Urinary bladder (tissue), 4 donors: Measurements from ENCODE around the gene LRP1. TPM values are rescaled to one million over a fixed set of nuclear protein-coding genes. Genes with fewer than 3 reads are reported as not detected.

Experiments
- DNase-seq: peaks from one replicate; pipeline ENCODE4 v3.0.0-alpha.2; 2015; ENCODE audit errors: extremely low spot score
- H3K27ac ChIP-seq: one replicate; pipeline ENCODE4 v1.5.1; 2013; ENCODE audit warnings: low read depth, mild to moderate bottlenecking, moderate library complexity
- H3K36me3 ChIP-seq: one replicate; pipeline ENCODE4 v1.6.1; 2013; ENCODE audit warnings: mild to moderate bottlenecking, moderate library complexity; ENCODE audit not compliant: insufficient read depth
- H3K4me1 ChIP-seq: one replicate; pipeline ENCODE4 v1.6.1; 2013; ENCODE audit warnings: mild to moderate bottlenecking, moderate library complexity; ENCODE audit not compliant: insufficient read depth
- H3K4me3 ChIP-seq: one replicate; pipeline ENCODE4 v1.5.1; 2013; ENCODE audit warnings: low read depth, low read length
- WGBS: extraction: QIAGEN DNeasy Blood & Tissue Kit; methylation state at CpG from one replicate; pipeline ENCODE4 v1.1.7; 2013; 5-methylcytosine and 5-hydroxymethylcytosine counted together
- polyA plus RNA-seq: library from polyadenylated mRNA; stranded (reverse); fragments of 200-250 nt; gene quantifications from one replicate; pipeline ENCODE4 v1.2.3, GENCODE V29; 2013
- total RNA-seq: library from RNA; depleted of rRNA; stranded (reverse); fragments of >200 nt; gene quantifications from one replicate; pipeline ENCODE4 v1.2.3, GENCODE V29; 2014
- donor health status: healthy with polysubstance abuse.
- donor health status: healthy.

Gene LRP1
- total and polyA plus RNA-seq, 2 donors, result 141 to 146 TPM

GRCh38 chr12:57090924-57091637, 37.2 kb upstream of the LRP1 start:
- Histone ChIP-seq H3K36me3 (no peaks in the 10 kb centered on the region), H3K27ac (no peak overlapping the region), H3K4me1 (no peaks in the 10 kb centered on the region), H3K4me3 (peak overlapping the region; percentile 80)
- DNase-seq, result no peak
- 54% methylated on average over 22 of the region's 22 CpGs for WGBS

- Histone ChIP-seq H3K36me3 (no peaks in the 10 kb centered on the region), H3K27ac (no peak overlapping the region), H3K4me3 (no peak overlapping the region), H3K4me1 (no peaks in the 10 kb centered on the region)
- 71% methylated on average over 25 of the region's 25 CpGs for WGBS
- no peak for DNase-seq
Measured at GRCh38 chr12:57091638-57092528, 36.4 kb upstream of the LRP1 start.

DNA sequence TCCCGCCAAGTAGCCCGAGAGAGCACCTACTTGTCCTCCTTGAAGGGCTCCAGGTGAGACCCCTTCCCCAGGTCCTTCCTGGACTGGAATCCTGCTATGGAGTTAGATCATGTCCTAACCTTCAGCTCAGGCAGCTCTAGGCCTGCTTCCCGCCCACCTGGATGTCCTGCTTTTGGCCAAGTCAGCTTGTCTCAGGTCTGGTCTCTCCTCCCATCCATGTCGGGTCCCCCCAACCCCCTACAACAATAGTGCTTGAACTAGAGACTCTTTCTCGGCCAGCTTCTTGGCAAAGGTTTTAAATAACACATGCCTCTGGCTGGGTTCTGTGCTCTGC, 35.8 kb upstream of the LRP1 start:
- no peaks in the 10 kb centered on the region for H3K4me1 ChIP-seq
- H3K27ac ChIP-seq, result no peak overlapping the region
- H3K4me3 ChIP-seq, result no peak overlapping the region
- no peaks in the 10 kb centered on the region for H3K36me3 ChIP-seq
- no peak for DNase-seq
- 69% methylated on average over 5 of the region's 5 CpGs for WGBS

- H3K36me3 ChIP-seq, result no peaks in the 10 kb centered on the region
- no peak for DNase-seq
- H3K4me3 ChIP-seq, result no peak overlapping the region
Measured at GRCh38 chr12:57092876-57093414, 35.3 kb upstream of the LRP1 start.

GRCh38 chr12:57093415-57094207, 34.7 kb upstream of the LRP1 start:
- H3K27ac ChIP-seq, result peak overlapping the region; percentile 74
- peak; percentile 51 for DNase-seq
- no peaks in the 10 kb centered on the region for H3K36me3 ChIP-seq
- 32% methylated on average over 24 of the region's 24 CpGs for WGBS
- H3K4me3 ChIP-seq, result no peak overlapping the region
- no peaks in the 10 kb centered on the region for H3K4me1 ChIP-seq

More at GRCh38 chr12:57092876-57093414, 35.3 kb upstream of the LRP1 start:
- 78% methylated on average over 4 of the region's 4 CpGs for WGBS
- Histone ChIP-seq H3K4me1 (no peaks in the 10 kb centered on the region), H3K27ac (peak overlapping the region; percentile 48)

DNA sequence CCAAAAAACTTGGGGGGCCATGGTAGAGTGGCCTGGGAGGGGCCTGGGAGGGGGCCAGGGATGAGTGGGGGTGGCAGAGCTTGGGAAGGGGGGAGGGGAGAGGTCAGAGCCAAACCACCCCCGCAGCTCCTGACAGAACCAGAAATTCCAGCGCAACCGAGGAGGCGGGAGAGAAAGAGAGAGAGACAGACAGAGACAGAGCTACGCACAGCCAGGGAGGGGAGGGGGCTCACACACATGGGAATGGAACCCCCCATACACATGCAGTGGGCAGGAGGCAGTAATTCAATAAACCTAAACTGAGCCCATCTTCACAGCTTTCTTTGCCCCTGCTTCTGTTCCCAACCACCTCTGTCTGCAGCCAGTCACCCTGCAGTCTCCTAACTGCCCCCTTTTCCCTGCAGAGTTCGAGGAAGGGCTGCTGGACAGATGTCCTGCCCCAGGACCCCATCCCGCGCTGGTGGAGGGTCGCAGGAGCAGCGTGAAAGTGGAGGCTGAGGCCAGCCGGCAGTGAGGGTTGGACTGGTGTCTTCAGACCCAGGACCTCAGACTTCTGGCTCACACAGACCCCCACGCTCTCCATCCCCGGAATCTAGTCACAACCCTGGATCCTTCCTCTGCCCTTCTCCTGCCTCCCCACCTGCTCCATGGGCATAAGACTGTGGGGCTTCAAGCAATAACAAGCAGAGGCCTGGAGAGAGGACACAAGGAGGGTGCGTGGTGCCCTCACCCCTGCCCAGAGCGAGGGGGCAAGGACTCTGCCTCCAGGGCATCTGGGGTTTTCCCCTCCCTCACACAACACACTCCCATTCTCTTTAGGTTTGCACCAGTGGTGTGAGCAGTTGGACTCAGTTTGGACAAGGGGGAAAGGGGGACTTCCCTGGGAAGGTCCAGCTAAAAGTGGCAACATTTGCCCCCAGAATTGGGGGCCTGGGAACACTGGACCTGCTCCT, 33.8 kb upstream of the LRP1 start:
- no peak for DNase-seq
- H3K4me1 ChIP-seq, result no peaks in the 10 kb centered on the region
- 43% methylated on average over 15 of the region's 15 CpGs for WGBS
- H3K36me3 ChIP-seq, result no peaks in the 10 kb centered on the region
- H3K4me3 ChIP-seq, result no peak overlapping the region
- H3K27ac ChIP-seq, result peak overlapping the region; percentile 74

- WGBS, result 81% methylated on average over 3 of the region's 3 CpGs
- Histone ChIP-seq H3K27ac (peak overlapping the region; percentile 18), H3K4me3 (no peak overlapping the region), H3K36me3 (no peaks in the 10 kb centered on the region), H3K4me1 (no peaks in the 10 kb centered on the region)
- DNase-seq, result no peak
Measured at GRCh38 chr12:57095440-57095839, 32.8 kb upstream of the LRP1 start.

- Histone ChIP-seq H3K4me3 (no peak overlapping the region), H3K4me1 (no peaks in the 10 kb centered on the region), H3K27ac (no peak overlapping the region), H3K36me3 (no peaks in the 10 kb centered on the region)
- WGBS, result 77% methylated on average over 6 of the region's 6 CpGs
- DNase-seq, result peak; percentile 55
Measured at GRCh38 chr12:57096099-57096572, 32.1 kb upstream of the LRP1 start.

DNA sequence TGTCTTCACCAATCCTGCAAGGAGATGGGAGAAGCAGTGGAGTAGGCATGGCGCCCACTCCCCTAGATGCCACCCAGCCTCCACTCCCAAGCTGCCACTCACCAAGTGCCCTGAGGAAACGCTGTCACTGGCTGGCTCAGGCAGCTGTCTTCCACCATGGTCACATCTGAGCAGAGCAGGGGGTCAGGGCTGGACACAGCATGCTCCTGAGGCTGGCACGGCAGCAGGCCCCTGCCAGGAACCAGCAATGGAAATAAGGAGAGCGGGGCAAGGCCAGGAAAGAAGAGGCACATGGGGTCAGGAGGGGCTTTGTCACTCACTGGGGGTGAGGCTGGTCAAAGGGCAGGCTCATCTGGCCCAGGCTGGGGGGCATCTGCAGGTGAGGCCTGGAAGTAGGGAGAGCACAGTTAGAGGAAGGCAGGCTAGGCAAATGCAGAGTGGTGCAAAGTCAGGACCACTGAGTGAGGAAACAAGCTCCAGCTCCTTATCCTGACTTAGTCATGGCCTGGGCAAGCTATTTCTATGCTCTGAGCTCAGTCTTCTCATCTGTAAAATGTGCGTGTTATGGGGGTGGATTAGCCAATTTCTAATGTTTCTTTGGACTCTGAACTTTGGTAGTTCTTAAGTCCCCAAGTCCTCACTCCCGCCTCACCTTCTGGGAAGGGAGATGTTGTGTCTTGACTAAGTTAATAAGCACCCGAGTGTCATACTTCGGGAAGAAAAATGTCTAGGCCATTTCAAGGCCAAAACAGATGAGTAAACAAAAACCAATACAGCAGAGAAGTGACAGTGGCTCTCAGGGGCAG, 31.3 kb upstream of the LRP1 start:
- 82% methylated on average over 8 of the region's 8 CpGs for WGBS
- DNase-seq, result no peak
- Histone ChIP-seq H3K4me3 (no peak overlapping the region), H3K36me3 (no peaks in the 10 kb centered on the region), H3K4me1 (no peaks in the 10 kb centered on the region), H3K27ac (peak overlapping the region; percentile 30)

- H3K27ac ChIP-seq, result no peak overlapping the region
- H3K36me3 ChIP-seq, result no peaks in the 10 kb centered on the region
- H3K4me1 ChIP-seq, result no peaks in the 10 kb centered on the region
- no peak for DNase-seq
- 83% methylated on average over 8 of the region's 8 CpGs for WGBS
- H3K4me3 ChIP-seq, result no peak overlapping the region
Measured at GRCh38 chr12:57097554-57097835, 30.8 kb upstream of the LRP1 start.

DNA sequence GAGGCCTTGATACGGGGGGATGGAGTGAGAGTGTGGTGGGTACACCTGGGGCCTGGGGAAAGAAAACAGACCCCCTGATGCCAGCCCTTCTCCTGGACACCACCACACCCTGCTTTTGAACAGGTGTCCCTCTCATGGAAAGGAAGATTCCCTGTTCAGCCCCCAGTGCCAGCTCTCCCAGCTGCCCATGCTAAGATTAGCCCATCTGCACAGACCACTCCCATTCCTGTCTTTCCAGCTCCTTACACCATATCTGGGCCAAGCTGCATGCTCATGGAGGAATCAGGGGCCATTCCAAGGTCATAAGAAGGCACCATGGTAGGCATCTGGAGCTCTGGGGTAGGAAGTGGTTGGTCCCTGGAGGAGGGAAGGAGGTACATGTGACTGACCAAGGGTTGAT, 29.7 kb upstream of the LRP1 start:
- Histone ChIP-seq H3K4me1 (no peaks in the 10 kb centered on the region), H3K36me3 (no peaks in the 10 kb centered on the region), H3K4me3 (no peak overlapping the region), H3K27ac (no peak overlapping the region)
- DNase-seq, result no peak
- 90% methylated on average over 1 of the region's 1 CpG for WGBS

GRCh38 chr12:57099047-57099714, 29.1 kb upstream of the LRP1 start:
- Histone ChIP-seq H3K4me1 (no peaks in the 10 kb centered on the region), H3K27ac (no peak overlapping the region), H3K4me3 (no peak overlapping the region), H3K36me3 (no peaks in the 10 kb centered on the region)
- 86% methylated on average over 11 of the region's 11 CpGs for WGBS
- no peak for DNase-seq
